Smooth muscle cell (in vitro differentiated cells): Measurements from ENCODE around the gene MARS1. TPM values are rescaled to one million over a fixed set of nuclear protein-coding genes. Genes with fewer than 3 reads are reported as not detected.

ENCODE experiments used
- DNase-seq: peaks from one replicate; lab custom pipeline; 2025; ENCODE audit not compliant: unreplicated experiment; lab: John Stamatoyannopoulos, UW
- H2AFZ ChIP-seq: fragments of 200-600 bp; sonication (generic); 2 replicates; pipeline ENCODE4 v1.6.0; 2016; ENCODE audit warnings: antibody characterized with exemption, low read depth, mild to moderate bottlenecking
- H3F3A ChIP-seq: fragments of 200-600 bp; sonication (generic); 2 replicates; pipeline ENCODE4 v1.6.0; 2017; ENCODE audit warnings: antibody characterized with exemption, low read depth
- H3K27ac ChIP-seq: fragments of 200-600 bp; sonication (generic); 2 replicates; pipeline ENCODE4 v1.5.1; 2016; ENCODE audit warnings: low read depth, mild to moderate bottlenecking
- H3K27me3 ChIP-seq: fragments of 200-600 bp; sonication (generic); 2 replicates; pipeline ENCODE4 v1.6.1; 2016; ENCODE audit warnings: low read depth, mild to moderate bottlenecking
- H3K36me3 ChIP-seq: fragments of 200-600 bp; sonication (generic); 2 replicates; pipeline ENCODE4 v1.5.1; 2016; ENCODE audit warnings: low read depth
- H3K4me1 ChIP-seq: fragments of 200-600 bp; sonication (generic); 2 replicates; pipeline ENCODE4 v1.5.1; 2016; ENCODE audit warnings: low read depth
- H3K4me2 ChIP-seq: fragments of 200-600 bp; sonication (generic); 2 replicates; pipeline ENCODE4 v1.6.0; 2016; ENCODE audit warnings: mild to moderate bottlenecking
- H3K4me3 ChIP-seq: fragments of 200-600 bp; sonication (generic); 2 replicates; pipeline ENCODE4 v1.5.1; 2016; ENCODE audit warnings: mild to moderate bottlenecking
- H3K79me2 ChIP-seq: fragments of 200-600 bp; sonication (generic); 2 replicates; pipeline ENCODE4 v1.6.0; 2016; ENCODE audit warnings: low read depth, mild to moderate bottlenecking
- H3K9ac ChIP-seq: fragments of 200-600 bp; sonication (generic); 2 replicates; pipeline ENCODE4 v1.6.0; 2016; ENCODE audit warnings: low read depth
- H3K9me3 ChIP-seq: fragments of 200-600 bp; sonication (generic); replicated peaks from 2 replicates; pipeline ENCODE4 v1.5.1; 2016; ENCODE audit warnings: low read depth
- H4K20me1 ChIP-seq: fragments of 200-600 bp; sonication (generic); 2 replicates; pipeline ENCODE4 v1.6.0; 2016; ENCODE audit warnings: low read depth
- WGBS: methylation state at CpG from one replicate; pipeline ENCODE4 v1.1.7; 2016; ENCODE audit warnings: low lambda C conversion rate; 5-methylcytosine and 5-hydroxymethylcytosine counted together
- polyA plus RNA-seq: library from polyadenylated mRNA; unstranded; fragments of >200 nt; fragmentation: Nextera tagmentation; extraction: Ambion mirVana; gene quantifications from 2 replicates; pipeline ENCODE4 v1.2.1, GENCODE V29; 2016
- total RNA-seq: library from RNA; depleted of rRNA; stranded (reverse); fragments of >200 nt; gene quantifications from 2 replicates; pipeline ENCODE4 v1.2.3, GENCODE V29; 2014
- TF ChIP-seq, protein P1 (sequence below): fragments of 200-600 bp; sonication (generic); IDR thresholded peaks from 2 replicates; pipeline ENCODE4 v1.5.1; 2017; ENCODE audit warnings: borderline replicate concordance, mild to moderate bottlenecking, antibody characterized with exemption; ENCODE audit not compliant: insufficient read depth, poor library complexity, severe bottlenecking

Gene MARS1
- total and polyA plus RNA-seq, 2 experiments from 2014 or later, result 186 to 192 TPM

DNA sequence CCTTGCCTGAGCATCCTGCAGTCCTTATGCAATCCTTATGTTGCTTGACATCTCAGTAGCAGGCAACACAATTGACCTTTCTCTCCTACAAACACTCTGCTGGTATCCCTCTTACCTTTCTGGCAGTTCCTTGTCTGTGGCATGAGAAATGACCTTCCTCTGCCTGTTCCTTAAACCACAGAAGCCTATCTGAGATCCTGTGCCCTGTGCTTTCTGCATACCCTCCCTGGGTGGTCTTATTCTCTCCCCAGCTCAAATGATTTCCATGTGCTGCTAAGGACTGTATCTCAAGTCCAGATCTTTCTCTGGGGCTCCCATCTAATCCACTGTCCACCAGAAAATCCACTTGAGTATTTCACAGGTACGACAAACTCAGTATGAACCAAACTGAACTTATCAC lies 6.2 kb upstream of the MARS1 start:
- Histone ChIP-seq H3K79me2 (no peaks in the 10 kb centered on the region), H3K4me1 (no peaks in the 10 kb centered on the region), H3K9ac (no peak overlapping the region), H4K20me1 (no peaks in the 10 kb centered on the region), H3K27me3 (peaks cover 20% of the 10 kb centered on the region), H2AFZ (no peak overlapping the region), H3K27ac (no peak overlapping the region), H3K9me3 (no peaks in the 10 kb centered on the region), H3K4me2 (no peak overlapping the region), H3K4me3 (no peak overlapping the region), H3K36me3 (no peaks in the 10 kb centered on the region), H3F3A (no peaks in the 10 kb centered on the region)
- TF ChIP-seq, protein P1, sequence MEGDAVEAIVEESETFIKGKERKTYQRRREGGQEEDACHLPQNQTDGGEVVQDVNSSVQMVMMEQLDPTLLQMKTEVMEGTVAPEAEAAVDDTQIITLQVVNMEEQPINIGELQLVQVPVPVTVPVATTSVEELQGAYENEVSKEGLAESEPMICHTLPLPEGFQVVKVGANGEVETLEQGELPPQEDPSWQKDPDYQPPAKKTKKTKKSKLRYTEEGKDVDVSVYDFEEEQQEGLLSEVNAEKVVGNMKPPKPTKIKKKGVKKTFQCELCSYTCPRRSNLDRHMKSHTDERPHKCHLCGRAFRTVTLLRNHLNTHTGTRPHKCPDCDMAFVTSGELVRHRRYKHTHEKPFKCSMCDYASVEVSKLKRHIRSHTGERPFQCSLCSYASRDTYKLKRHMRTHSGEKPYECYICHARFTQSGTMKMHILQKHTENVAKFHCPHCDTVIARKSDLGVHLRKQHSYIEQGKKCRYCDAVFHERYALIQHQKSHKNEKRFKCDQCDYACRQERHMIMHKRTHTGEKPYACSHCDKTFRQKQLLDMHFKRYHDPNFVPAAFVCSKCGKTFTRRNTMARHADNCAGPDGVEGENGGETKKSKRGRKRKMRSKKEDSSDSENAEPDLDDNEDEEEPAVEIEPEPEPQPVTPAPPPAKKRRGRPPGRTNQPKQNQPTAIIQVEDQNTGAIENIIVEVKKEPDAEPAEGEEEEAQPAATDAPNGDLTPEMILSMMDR, result no peak
- DNase-seq, result no peak
- 82% methylated on average over 1 of the region's 1 CpG for WGBS

DNA sequence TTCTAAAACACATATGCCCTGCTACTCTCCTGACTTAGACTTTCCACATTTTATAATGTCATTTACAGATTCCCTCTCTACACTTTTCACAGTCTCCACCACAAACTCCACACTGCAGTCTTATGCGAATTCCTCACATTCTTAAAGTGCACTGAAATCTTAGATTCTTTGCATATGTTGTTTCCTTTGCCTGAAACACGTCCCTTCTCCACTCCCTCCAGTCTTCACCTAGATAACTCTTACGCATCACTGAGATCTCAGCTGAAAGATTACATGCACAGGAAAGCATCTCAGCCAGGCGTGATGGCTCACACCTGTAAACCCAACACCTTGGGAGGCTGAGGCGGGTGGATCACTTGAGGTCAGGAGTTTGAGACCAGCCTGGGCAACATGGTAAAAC lies 4.4 kb upstream of the MARS1 start:
- peaks cover under 1% of the 10 kb centered on the region for H3K4me1 ChIP-seq
- TF ChIP-seq, protein P1, result no peak
- 38% methylated on average over 5 of the region's 5 CpGs for WGBS
- peaks cover 11% of the 10 kb centered on the region for H3K27me3 ChIP-seq
- no peak overlapping the region for H3K4me3 ChIP-seq
- no peak overlapping the region for H3K27ac ChIP-seq
- H3K79me2 ChIP-seq, result peaks cover 7% of the 10 kb centered on the region
- DNase-seq, result no peak
- no peaks in the 10 kb centered on the region for H3F3A ChIP-seq
- no peak overlapping the region for H3K4me2 ChIP-seq
- H3K9me3 ChIP-seq, result no peaks in the 10 kb centered on the region
- H3K36me3 ChIP-seq, result no peaks in the 10 kb centered on the region
- no peaks in the 10 kb centered on the region for H4K20me1 ChIP-seq
- H2AFZ ChIP-seq, result no peak overlapping the region
- H3K9ac ChIP-seq, result no peak overlapping the region

DNA sequence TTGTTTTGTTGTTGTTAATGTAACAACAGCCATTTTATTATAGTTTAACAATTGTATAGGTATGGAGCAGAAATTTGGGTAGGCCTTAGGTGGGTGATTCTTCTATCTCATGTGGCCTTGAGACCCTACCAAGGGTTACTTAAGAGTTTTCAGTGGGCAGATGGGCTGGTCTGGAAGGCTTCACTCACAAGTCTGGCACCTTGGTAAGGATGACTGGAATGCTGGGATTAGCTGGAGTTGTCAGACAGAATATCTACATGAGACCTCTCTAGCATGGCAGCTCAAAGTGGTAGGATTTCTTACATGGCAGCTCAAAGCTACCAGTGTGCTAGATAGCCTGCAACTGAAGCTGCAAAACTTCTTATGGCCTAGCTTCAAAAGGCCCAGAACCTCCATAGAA lies 2.2 kb upstream of the MARS1 start:
- Histone ChIP-seq H3K79me2 (peaks cover 27% of the 10 kb centered on the region), H3K4me2 (no peak overlapping the region), H3K27ac (no peak overlapping the region), H3K4me3 (no peak overlapping the region), H4K20me1 (no peaks in the 10 kb centered on the region), H3K4me1 (peaks cover 11% of the 10 kb centered on the region), H3F3A (no peaks in the 10 kb centered on the region), H3K9me3 (no peaks in the 10 kb centered on the region), H3K27me3 (peaks cover 6% of the 10 kb centered on the region), H2AFZ (no peak overlapping the region), H3K36me3 (no peaks in the 10 kb centered on the region), H3K9ac (no peak overlapping the region)
- TF ChIP-seq, protein P1, result no peak
- DNase-seq, result no peak

DNA sequence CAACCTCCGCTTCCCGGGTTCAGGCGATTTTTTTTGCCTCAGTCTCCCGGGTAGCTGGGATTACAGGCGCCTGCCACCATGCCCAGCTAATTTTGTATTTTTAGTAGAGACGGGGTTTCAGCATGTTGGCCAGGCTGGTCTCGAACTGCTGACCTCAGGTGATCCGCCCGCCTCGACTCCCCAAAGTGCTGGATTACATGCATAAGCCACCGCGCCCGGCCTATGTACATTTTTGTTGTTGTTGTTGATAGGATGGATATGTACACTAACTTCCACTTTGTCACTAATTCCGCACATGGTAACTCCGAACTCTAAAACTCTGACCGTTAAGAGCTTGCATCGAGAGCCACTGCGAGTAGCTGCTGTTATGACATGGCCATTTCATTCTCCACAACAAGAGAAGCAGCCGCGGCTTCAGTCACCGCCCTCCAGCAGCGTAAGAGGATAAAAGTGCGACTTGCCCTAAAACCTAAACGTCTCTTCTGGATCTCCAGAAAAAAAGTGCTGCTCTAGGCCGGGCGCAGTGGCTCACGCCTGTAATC lies 742 bp upstream of the MARS1 start:
- peaks cover 9% of the 10 kb centered on the region for H3K36me3 ChIP-seq
- H3F3A ChIP-seq, result no peaks in the 10 kb centered on the region
- DNase-seq, result no peak
- H4K20me1 ChIP-seq, result no peaks in the 10 kb centered on the region
- H3K4me3 ChIP-seq, result peak overlapping the region; percentile 89
- H3K79me2 ChIP-seq, result peaks cover 27% of the 10 kb centered on the region
- TF ChIP-seq, protein P1, result no peak
- no peaks in the 10 kb centered on the region for H3K27me3 ChIP-seq
- peak overlapping the region; percentile 96 for H3K4me2 ChIP-seq
- H3K9ac ChIP-seq, result no peak overlapping the region
- 94% methylated on average over 27 of the region's 27 CpGs for WGBS
- H2AFZ ChIP-seq, result peak overlapping the region; percentile 69
- peaks cover 11% of the 10 kb centered on the region for H3K4me1 ChIP-seq
- no peaks in the 10 kb centered on the region for H3K9me3 ChIP-seq
- H3K27ac ChIP-seq, result no peak overlapping the region
